ENCODE data around the gene SEC22A. TPM values are rescaled to one million over a fixed set of nuclear protein-coding genes. Genes with fewer than 3 reads are reported as not detected.
A peak's percentile ranks its signal among the peaks of the same experiment; 100 is the strongest.

Gene SEC22A
- polyA plus RNA-seq, 1 experiment: 39.0 TPM

DNA sequence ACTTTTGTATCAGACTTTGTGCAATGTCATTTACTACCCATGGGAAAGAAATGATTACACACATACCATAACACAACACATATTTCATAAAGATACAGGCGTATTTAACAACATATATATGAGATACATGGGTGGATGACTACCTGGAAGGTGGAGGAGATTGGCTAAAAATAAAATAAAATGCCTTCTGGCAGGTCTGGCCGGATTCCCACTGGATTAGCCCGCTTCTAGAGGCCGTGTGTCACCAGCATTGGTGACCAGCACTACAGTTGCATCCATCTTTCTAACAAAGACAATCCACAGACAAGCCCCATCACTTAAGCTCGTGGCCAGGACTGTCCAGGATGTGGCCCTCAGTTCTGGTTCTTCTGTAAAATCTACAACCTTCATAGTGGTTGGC lies 21.0 kb upstream of the SEC22A start:
- H3K27me3 ChIP-seq (ENCODE audit: control insufficient read depth, insufficient read depth, low read length): no peaks in the 10 kb centered on the region
- no peaks in the 10 kb centered on the region for H3K9me3 ChIP-seq (ENCODE audit: control insufficient read depth, insufficient read depth, low read length)
- no peak overlapping the region for H3K4me3 ChIP-seq (ENCODE audit: low read depth, low read length)
- H3K27ac ChIP-seq (ENCODE audit: low read depth, low read length): no peak overlapping the region
- no peak for DNase-seq (ENCODE audit: low read depth, low spot score)
- TF ChIP-seq, protein P1, sequence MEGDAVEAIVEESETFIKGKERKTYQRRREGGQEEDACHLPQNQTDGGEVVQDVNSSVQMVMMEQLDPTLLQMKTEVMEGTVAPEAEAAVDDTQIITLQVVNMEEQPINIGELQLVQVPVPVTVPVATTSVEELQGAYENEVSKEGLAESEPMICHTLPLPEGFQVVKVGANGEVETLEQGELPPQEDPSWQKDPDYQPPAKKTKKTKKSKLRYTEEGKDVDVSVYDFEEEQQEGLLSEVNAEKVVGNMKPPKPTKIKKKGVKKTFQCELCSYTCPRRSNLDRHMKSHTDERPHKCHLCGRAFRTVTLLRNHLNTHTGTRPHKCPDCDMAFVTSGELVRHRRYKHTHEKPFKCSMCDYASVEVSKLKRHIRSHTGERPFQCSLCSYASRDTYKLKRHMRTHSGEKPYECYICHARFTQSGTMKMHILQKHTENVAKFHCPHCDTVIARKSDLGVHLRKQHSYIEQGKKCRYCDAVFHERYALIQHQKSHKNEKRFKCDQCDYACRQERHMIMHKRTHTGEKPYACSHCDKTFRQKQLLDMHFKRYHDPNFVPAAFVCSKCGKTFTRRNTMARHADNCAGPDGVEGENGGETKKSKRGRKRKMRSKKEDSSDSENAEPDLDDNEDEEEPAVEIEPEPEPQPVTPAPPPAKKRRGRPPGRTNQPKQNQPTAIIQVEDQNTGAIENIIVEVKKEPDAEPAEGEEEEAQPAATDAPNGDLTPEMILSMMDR (IDR thresholded peaks at IDR 0.05; ENCODE audit: low read depth, low read length): no peak
- ChIA-PET CTCF (no interaction called here), POLR2A (no interaction called here)

DNA sequence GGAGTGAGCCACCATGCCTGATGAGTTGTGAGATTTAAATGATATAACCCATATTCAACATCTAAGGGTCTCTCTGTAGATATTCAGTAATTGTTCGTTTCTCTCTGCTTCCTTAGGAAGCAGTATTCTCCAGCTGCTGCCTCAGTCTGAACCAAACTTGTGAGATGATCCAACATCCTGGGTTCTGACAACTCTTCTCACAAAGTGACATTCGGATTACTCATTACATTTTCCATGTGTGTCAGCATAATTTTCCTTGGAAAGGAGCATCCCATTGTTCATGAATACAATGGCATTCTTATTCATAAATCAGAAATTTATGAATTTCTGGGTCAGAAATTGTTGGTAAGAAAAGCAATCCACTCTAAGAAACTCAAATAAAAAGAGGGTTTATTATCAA lies 15.0 kb upstream of the SEC22A start:
- no peak for DNase-seq (ENCODE audit: low read depth, low spot score)
- Histone ChIP-seq H3K9me3 (ENCODE audit: control insufficient read depth, insufficient read depth, low read length) (no peaks in the 10 kb centered on the region), H3K4me3 (ENCODE audit: low read depth, low read length) (no peak overlapping the region), H3K27ac (ENCODE audit: low read depth, low read length) (no peak overlapping the region), H3K27me3 (ENCODE audit: control insufficient read depth, insufficient read depth, low read length) (no peaks in the 10 kb centered on the region)
- ChIA-PET POLR2A (no interaction called here), CTCF (no interaction called here)
- TF ChIP-seq, protein P1 (IDR thresholded peaks at IDR 0.05; ENCODE audit: low read depth, low read length): no peak

DNA sequence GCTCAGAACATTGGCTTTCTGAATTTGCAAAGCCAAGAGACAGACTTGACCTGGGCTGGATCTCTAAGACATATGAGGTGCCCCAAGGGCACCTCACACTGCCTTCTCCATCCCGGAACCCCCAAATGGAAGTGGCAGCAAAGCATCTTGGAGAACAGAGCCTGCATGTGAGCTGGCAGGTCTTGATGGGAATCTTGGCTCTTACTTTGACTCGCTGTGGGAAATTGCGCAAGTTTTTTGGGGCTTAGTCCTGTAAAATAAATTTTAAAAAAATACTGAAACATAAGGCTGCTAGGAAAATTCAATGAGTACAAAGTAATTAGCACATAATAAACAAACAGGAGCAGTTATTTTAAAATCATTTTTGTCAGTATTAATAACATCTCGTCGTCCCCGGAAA lies 13.7 kb upstream of the SEC22A start:
- DNase-seq (ENCODE audit: low read depth, low spot score): no peak
- H3K27me3 ChIP-seq (ENCODE audit: control insufficient read depth, insufficient read depth, low read length): no peaks in the 10 kb centered on the region
- TF ChIP-seq, protein P1 (IDR thresholded peaks at IDR 0.05; ENCODE audit: low read depth, low read length): no peak
- ChIA-PET CTCF (no interaction called here), POLR2A (no interaction called here)
- H3K27ac ChIP-seq (ENCODE audit: low read depth, low read length): no peak overlapping the region
- H3K4me3 ChIP-seq (ENCODE audit: low read depth, low read length): no peak overlapping the region
- H3K9me3 ChIP-seq (ENCODE audit: control insufficient read depth, insufficient read depth, low read length): no peaks in the 10 kb centered on the region

DNA sequence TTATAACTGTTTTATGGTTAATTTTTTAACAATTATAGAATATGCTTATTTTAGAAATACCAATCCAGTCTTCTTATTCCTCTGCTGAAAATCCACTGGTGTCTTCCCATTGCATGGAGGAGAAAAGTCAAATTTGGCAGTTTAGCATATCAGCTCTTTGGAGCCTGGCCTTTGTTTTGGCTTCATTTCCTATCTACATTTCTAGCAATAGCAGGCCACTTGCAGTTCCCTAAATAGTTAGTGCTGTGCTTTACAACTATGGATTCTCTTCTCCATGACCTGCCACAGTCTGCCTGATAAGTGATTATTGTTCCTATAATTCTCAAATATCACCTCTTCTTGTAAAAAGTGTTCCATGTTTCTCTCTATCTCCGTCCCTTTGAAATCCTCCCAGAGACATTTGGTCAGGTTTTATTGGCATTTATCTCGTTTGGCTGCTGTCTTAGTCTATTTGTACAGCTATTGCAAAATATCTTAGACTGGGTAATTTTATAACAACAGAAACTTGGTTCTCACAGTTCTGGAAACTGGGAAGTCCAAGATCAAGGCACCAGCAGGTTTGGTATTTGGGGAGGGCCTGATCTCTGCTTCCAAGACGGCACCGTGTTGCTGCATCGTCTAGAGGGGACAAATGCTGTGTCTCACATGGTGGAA lies 8.2 kb upstream of the SEC22A start:
- Histone ChIP-seq H3K27me3 (ENCODE audit: control insufficient read depth, insufficient read depth, low read length) (no peaks in the 10 kb centered on the region), H3K4me3 (ENCODE audit: low read depth, low read length) (no peak overlapping the region), H3K27ac (ENCODE audit: low read depth, low read length) (no peak overlapping the region), H3K9me3 (ENCODE audit: control insufficient read depth, insufficient read depth, low read length) (no peaks in the 10 kb centered on the region)
- TF ChIP-seq, protein P1 (IDR thresholded peaks at IDR 0.05; ENCODE audit: low read depth, low read length): no peak
- ChIA-PET CTCF (no interaction called here), POLR2A (no interaction called here)
- DNase-seq (ENCODE audit: low read depth, low spot score): no peak

DNA sequence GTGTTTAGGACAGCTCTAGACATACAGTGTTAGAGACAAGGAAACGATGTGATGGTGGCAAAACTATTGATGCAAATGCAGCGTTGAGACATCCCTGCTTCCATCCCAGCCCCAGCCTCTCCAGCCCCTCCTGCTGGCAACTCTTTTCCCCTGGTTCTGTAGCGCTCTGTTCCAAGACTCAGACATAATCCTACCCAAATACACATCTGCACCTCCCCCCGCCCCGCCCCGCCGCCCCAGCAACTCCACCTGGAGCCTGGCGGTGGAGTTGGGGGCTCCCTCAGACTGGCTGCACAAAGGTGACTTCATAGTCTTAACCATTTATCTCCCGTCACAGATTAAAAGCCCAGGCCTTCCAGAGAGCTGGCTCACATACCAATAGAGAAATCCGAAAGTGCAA lies 7.2 kb upstream of the SEC22A start:
- Histone ChIP-seq H3K27me3 (ENCODE audit: control insufficient read depth, insufficient read depth, low read length) (no peaks in the 10 kb centered on the region), H3K4me3 (ENCODE audit: low read depth, low read length) (no peak overlapping the region), H3K27ac (ENCODE audit: low read depth, low read length) (no peak overlapping the region), H3K9me3 (ENCODE audit: control insufficient read depth, insufficient read depth, low read length) (no peaks in the 10 kb centered on the region)
- CTCF ChIA-PET: interaction anchor here (0.7 to 1.2 kb wide), 4 partner anchors 13 to 287 kb away, joined by 3 to 12 read pairs (median 4); no protein-coding TSS in a partner anchor
- TF ChIP-seq, protein P1 (IDR thresholded peaks at IDR 0.05; ENCODE audit: low read depth, low read length): peak; percentile 61
- DNase-seq (ENCODE audit: low read depth, low spot score): no peak
- POLR2A ChIA-PET: no interaction called here
